Panc1 (cell line): ENCODE data around the gene PIGO.

Source experiments
- POLR2AphosphoS5 ChIP-seq: IDR thresholded peaks from 2 replicates; pipeline ENCODE4 v1.6.1; 2012; ENCODE audit warnings: mild to moderate bottlenecking, low read depth, low read length, moderate library complexity
- SIN3A ChIP-seq: IDR thresholded peaks from 2 replicates; pipeline ENCODE4 v1.6.1; 2012; ENCODE audit warnings: low read depth, mild to moderate bottlenecking, low read length, moderate library complexity, borderline replicate concordance; ENCODE audit not compliant: insufficient read depth
- TF ChIP-seq, protein P1 (sequence below): fragments of 450-650 bp; IDR thresholded peaks from 2 replicates; pipeline ENCODE4 v1.5.1; 2017; ENCODE audit warnings: mild to moderate bottlenecking
- TF ChIP-seq, protein P2 (sequence below), 2 experiments: IDR thresholded peaks; 2 replicates each; pipeline ENCODE4 v1.6.1; 2011 to 2012; ENCODE audit warnings: low read depth in 2 of 2, control low read depth in 1 of 2, low read length in 1 of 2, mild to moderate bottlenecking in 1 of 2, moderate library complexity in 1 of 2; ENCODE audit not compliant: insufficient read depth in 1 of 2

DNA sequence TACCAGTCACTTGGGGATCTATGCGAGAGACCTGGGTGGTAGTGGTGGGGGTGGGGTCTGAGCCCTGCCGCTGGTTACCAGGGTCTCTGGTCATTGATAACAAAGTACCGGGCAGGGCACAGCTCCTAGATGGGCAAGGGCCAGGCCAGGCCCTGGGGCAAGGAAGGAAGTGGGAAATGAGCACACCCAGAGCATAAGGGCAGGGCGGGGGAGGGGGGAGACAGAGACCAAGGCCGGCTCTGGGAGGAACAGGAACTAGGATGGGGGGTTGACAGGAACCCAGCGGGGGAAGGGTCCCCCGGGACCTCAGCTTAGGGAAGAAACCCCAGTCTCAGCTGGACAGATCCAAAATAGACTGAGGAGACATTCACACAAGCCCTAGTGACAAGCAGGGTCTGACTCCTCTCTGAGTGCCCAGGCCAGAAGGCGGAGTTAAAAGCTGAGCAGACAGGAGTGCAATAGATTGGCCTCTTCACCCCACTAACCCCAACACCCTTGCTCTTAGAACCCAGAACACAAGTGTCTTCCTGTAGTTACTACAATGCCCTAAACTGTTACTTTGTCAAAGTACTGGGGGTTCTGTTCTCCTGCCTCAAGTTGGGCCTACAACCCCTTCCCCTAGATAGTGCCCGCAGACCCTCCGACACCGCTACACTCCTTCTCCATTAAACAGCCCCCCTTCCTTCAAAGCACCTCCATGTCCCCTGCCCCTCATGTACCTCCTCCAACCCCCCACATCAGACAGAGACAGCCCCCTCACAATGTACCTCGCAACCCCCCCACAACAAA lies 18.6 kb upstream of the PIGO start:
- TF ChIP-seq, protein P1, sequence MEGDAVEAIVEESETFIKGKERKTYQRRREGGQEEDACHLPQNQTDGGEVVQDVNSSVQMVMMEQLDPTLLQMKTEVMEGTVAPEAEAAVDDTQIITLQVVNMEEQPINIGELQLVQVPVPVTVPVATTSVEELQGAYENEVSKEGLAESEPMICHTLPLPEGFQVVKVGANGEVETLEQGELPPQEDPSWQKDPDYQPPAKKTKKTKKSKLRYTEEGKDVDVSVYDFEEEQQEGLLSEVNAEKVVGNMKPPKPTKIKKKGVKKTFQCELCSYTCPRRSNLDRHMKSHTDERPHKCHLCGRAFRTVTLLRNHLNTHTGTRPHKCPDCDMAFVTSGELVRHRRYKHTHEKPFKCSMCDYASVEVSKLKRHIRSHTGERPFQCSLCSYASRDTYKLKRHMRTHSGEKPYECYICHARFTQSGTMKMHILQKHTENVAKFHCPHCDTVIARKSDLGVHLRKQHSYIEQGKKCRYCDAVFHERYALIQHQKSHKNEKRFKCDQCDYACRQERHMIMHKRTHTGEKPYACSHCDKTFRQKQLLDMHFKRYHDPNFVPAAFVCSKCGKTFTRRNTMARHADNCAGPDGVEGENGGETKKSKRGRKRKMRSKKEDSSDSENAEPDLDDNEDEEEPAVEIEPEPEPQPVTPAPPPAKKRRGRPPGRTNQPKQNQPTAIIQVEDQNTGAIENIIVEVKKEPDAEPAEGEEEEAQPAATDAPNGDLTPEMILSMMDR = no peak
- TF ChIP-seq, protein P2, sequence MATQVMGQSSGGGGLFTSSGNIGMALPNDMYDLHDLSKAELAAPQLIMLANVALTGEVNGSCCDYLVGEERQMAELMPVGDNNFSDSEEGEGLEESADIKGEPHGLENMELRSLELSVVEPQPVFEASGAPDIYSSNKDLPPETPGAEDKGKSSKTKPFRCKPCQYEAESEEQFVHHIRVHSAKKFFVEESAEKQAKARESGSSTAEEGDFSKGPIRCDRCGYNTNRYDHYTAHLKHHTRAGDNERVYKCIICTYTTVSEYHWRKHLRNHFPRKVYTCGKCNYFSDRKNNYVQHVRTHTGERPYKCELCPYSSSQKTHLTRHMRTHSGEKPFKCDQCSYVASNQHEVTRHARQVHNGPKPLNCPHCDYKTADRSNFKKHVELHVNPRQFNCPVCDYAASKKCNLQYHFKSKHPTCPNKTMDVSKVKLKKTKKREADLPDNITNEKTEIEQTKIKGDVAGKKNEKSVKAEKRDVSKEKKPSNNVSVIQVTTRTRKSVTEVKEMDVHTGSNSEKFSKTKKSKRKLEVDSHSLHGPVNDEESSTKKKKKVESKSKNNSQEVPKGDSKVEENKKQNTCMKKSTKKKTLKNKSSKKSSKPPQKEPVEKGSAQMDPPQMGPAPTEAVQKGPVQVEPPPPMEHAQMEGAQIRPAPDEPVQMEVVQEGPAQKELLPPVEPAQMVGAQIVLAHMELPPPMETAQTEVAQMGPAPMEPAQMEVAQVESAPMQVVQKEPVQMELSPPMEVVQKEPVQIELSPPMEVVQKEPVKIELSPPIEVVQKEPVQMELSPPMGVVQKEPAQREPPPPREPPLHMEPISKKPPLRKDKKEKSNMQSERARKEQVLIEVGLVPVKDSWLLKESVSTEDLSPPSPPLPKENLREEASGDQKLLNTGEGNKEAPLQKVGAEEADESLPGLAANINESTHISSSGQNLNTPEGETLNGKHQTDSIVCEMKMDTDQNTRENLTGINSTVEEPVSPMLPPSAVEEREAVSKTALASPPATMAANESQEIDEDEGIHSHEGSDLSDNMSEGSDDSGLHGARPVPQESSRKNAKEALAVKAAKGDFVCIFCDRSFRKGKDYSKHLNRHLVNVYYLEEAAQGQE (IDR thresholded peaks at IDR 0.05; ENCODE audit: insufficient read depth in 1 of 2, low read depth in 2 of 2, low read length in 1 of 2) = no peak
- TF ChIP-seq SIN3A (0 out of 2 replicates have a peak, but pooled peaks have one; percentile 23), POLR2AphosphoS5 (no peak)
